H7 (cell line): ENCODE data around the gene ADGRB3. TPM values are rescaled to one million over a fixed set of nuclear protein-coding genes. Genes with fewer than 3 reads are reported as not detected.
"Not testable (repeated sequence)": the region's sequence is repeated elsewhere in the genome, so short reads cannot be mapped to it uniquely, and the experiment has no call there.

ENCODE experiments used
- DNase-seq: peaks from one replicate; pipeline ENCODE4 v3.0.0; 2012
- H3K27me3 ChIP-seq: 2 replicates; pipeline ENCODE4 v1.6.0; 2011; ENCODE audit warnings: mild to moderate bottlenecking, low read length; ENCODE audit not compliant: control insufficient read depth, insufficient read depth
- H3K36me3 ChIP-seq: replicated peaks from 2 replicates; pipeline ENCODE4 v1.5.1; 2011; ENCODE audit warnings: low read length; ENCODE audit not compliant: control insufficient read depth, insufficient read depth
- H3K4me3 ChIP-seq: 2 replicates; pipeline ENCODE4 v1.5.1; 2011; ENCODE audit warnings: low read depth, mild to moderate bottlenecking, control low read depth, low read length, moderate library complexity; ENCODE audit not compliant: insufficient read depth
- total RNA-seq: library from RNA; depleted of rRNA; stranded (reverse); fragments of >200 nt; shearing (Covaris generic); gene quantifications from 2 replicates; pipeline ENCODE4 v1.2.3, GENCODE V29; 2014

Gene ADGRB3
- total RNA-seq, 1 experiment from 2014 or later = 0.21 TPM

- Histone ChIP-seq H3K36me3 (no peaks in the 10 kb centered on the region), H3K27me3 (no peaks in the 10 kb centered on the region), H3K4me3 (no peak overlapping the region)
- DNase-seq = no peak
Observed at GRCh38 chr6:68655028-68655427, 19.9 kb downstream of the ADGRB3 start.

GRCh38 chr6:68657374-68658139, 22.5 kb downstream of the ADGRB3 start:
- Histone ChIP-seq H3K4me3 (no peak overlapping the region), H3K27me3 (no peaks in the 10 kb centered on the region), H3K36me3 (no peaks in the 10 kb centered on the region)
- DNase-seq = no peak

GRCh38 chr6:68658338-68658737, 23.3 kb downstream of the ADGRB3 start:
- Histone ChIP-seq H3K4me3 (no peak overlapping the region), H3K36me3 (no peaks in the 10 kb centered on the region), H3K27me3 (no peaks in the 10 kb centered on the region)
- no peak for DNase-seq

GRCh38 chr6:68673255-68673654, 38.2 kb downstream of the ADGRB3 start:
- H3K36me3 ChIP-seq = no peaks in the 10 kb centered on the region
- H3K4me3 ChIP-seq = no peak overlapping the region
- no peak for DNase-seq
- no peaks in the 10 kb centered on the region for H3K27me3 ChIP-seq

GRCh38 chr6:68675548-68675947, 40.5 kb downstream of the ADGRB3 start:
- no peaks in the 10 kb centered on the region for H3K27me3 ChIP-seq
- no peak for DNase-seq
- H3K4me3 ChIP-seq = no peak overlapping the region
- H3K36me3 ChIP-seq = no peaks in the 10 kb centered on the region

- not testable (repeated sequence) for H3K27me3 ChIP-seq, DNase-seq, H3K4me3 ChIP-seq, H3K36me3 ChIP-seq
Observed at GRCh38 chr6:68676094-68676493, 41.0 kb downstream of the ADGRB3 start.

- Histone ChIP-seq H3K4me3 (no peak overlapping the region), H3K27me3 (no peaks in the 10 kb centered on the region), H3K36me3 (no peaks in the 10 kb centered on the region)
- no peak for DNase-seq
Observed at GRCh38 chr6:68677058-68677457, 42.0 kb downstream of the ADGRB3 start.

GRCh38 chr6:68679399-68679798, 44.3 kb downstream of the ADGRB3 start:
- no peak overlapping the region for H3K4me3 ChIP-seq
- H3K36me3 ChIP-seq = no peaks in the 10 kb centered on the region
- DNase-seq = no peak
- no peaks in the 10 kb centered on the region for H3K27me3 ChIP-seq

GRCh38 chr6:68680264-68680663, 45.2 kb downstream of the ADGRB3 start:
- Histone ChIP-seq H3K4me3 (no peak overlapping the region), H3K36me3 (no peaks in the 10 kb centered on the region), H3K27me3 (no peaks in the 10 kb centered on the region)
- DNase-seq = no peak

- no peak for DNase-seq
- no peaks in the 10 kb centered on the region for H3K27me3 ChIP-seq
Observed at GRCh38 chr6:68689910-68690309, 54.8 kb downstream of the ADGRB3 start.

GRCh38 chr6:68691120-68691519, 56.0 kb downstream of the ADGRB3 start:
- Histone ChIP-seq H3K27me3 (no peaks in the 10 kb centered on the region), H3K36me3 (no peaks in the 10 kb centered on the region), H3K4me3 (no peak overlapping the region)
- no peak for DNase-seq

More at GRCh38 chr6:68689910-68690309, 54.8 kb downstream of the ADGRB3 start:
- Histone ChIP-seq H3K36me3 (no peaks in the 10 kb centered on the region), H3K4me3 (no peak overlapping the region)

- DNase-seq = no peak
- H3K27me3 ChIP-seq = no peaks in the 10 kb centered on the region
- no peak overlapping the region for H3K4me3 ChIP-seq
- no peaks in the 10 kb centered on the region for H3K36me3 ChIP-seq
Observed at GRCh38 chr6:68693271-68693670, 58.2 kb downstream of the ADGRB3 start.

- Histone ChIP-seq H3K36me3 (no peaks in the 10 kb centered on the region), H3K27me3 (no peaks in the 10 kb centered on the region), H3K4me3 (no peak overlapping the region)
- no peak for DNase-seq
Observed at GRCh38 chr6:68695403-68695802, 60.3 kb downstream of the ADGRB3 start.

GRCh38 chr6:68695838-68696237, 60.8 kb downstream of the ADGRB3 start:
- Histone ChIP-seq H3K36me3 (no peaks in the 10 kb centered on the region), H3K4me3 (no peak overlapping the region), H3K27me3 (no peaks in the 10 kb centered on the region)
- no peak for DNase-seq

- no peak overlapping the region for H3K4me3 ChIP-seq
- H3K27me3 ChIP-seq = no peaks in the 10 kb centered on the region
- H3K36me3 ChIP-seq = no peaks in the 10 kb centered on the region
- no peak for DNase-seq
Observed at GRCh38 chr6:68697394-68697793, 62.3 kb downstream of the ADGRB3 start.

- H3K27me3 ChIP-seq = no peaks in the 10 kb centered on the region
- H3K4me3 ChIP-seq = no peak overlapping the region
- DNase-seq = no peak
- no peaks in the 10 kb centered on the region for H3K36me3 ChIP-seq
Observed at GRCh38 chr6:68701159-68701558, 66.1 kb downstream of the ADGRB3 start.
